ENCODE results near the gene BMP5.

Gene BMP5

GRCh38 chr6:55811074-55811473, 64.3 kb downstream of the BMP5 start:
- no peak for DNase-seq (ENCODE audit: low read depth)

DNA sequence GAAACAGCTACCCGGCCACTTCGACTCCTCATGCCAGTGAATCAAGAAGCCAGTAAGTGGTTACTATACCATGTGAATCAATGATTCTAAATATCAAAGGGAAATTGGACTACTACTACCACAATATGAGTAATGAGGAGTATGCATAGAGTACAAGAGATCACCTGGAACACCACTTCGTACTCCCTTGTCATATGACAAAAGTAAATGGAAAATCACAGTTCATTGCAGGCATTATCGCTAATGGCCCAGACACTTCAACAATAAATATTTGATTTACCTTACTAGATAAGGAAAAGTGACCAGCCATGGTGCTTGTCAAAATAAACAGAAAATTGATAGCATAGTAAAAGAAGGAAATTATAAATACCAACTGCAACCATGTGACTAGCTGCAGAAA, 73.1 kb downstream of the BMP5 start:
- no peak for DNase-seq (ENCODE audit: low read depth)

- no peak for DNase-seq (ENCODE audit: low read depth)
Measured at GRCh38 chr6:55798571-55798970, 76.8 kb downstream of the BMP5 start.

DNA sequence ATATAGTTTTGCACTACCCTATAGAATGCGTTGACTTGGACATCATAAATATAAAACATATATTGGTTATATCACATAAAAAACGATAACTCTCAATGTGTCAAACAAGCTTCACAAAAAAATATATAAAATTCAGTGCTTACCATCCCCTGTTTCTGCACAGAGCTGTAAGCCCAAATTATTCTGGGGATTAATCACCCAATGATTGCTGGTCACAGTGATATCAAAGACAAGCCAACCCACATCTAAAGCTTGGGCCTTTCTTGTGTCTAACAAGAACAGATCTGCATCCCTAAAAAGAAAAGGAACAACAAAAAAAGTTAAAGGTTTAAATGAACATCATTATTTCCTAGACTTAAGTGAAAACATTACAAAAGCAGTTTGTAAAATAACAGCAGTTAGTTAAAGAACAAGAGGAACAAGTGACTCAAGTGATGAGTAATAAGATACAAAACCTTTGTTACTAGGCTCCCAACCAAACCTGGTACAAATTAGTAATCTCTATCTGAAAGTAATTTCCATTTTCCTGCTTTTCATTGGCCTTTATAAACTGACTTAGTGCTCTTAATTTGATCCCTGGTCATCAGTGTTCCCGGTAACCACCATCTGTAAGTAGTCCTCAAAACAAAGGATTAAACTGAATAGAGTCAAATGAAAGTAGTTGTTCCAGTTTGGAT, 81.1 kb downstream of the BMP5 start:
- no peak for DNase-seq (ENCODE audit: low read depth)

- DNase-seq (ENCODE audit: low read depth), result no peak
Measured at GRCh38 chr6:55785273-55785672, 90.1 kb downstream of the BMP5 start.

DNA sequence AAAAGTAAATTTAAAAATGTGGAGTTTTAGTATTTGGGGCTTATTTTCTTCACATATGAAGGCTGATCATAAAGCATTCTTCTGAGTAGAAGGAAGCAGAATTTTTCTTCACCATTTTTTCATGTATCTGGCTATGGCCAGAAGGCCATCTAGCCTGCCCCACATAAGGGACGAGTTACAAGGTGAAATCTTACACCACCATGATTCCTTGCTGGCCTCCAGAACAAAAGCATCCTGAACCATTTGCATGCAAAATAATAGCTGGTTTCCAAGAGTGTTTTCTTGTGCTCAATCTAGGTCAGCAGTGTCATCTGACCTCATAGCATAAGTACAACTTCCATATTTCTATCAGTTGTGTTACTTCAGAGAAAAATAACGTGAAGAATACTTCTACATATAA, 93.1 kb downstream of the BMP5 start:
- DNase-seq (ENCODE audit: low read depth), result no peak

- no peak for DNase-seq (ENCODE audit: low read depth)
Measured at GRCh38 chr6:55778705-55779104, 96.7 kb downstream of the BMP5 start.

- no peak for DNase-seq (ENCODE audit: low read depth)
Measured at GRCh38 chr6:55777469-55777868, 97.9 kb downstream of the BMP5 start.

- no peak for DNase-seq (ENCODE audit: low read depth)
Measured at GRCh38 chr6:55776113-55776512, 99.3 kb downstream of the BMP5 start.

DNA sequence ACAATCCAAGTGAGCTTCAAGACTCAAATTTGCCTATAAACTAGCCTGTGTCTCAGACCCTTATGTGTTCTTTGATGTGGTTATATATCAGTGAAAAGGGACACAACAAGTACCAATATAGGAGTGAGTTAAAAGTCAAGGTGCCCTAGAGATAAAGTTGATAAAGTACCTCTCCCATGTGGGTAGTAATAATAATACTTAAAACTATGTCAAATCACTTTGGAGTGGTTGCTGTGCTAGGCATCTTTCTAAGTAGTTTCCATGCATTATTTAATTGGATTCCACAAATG, 100.4 kb downstream of the BMP5 start:
- DNase-seq (ENCODE audit: low read depth), result no peak

DNA sequence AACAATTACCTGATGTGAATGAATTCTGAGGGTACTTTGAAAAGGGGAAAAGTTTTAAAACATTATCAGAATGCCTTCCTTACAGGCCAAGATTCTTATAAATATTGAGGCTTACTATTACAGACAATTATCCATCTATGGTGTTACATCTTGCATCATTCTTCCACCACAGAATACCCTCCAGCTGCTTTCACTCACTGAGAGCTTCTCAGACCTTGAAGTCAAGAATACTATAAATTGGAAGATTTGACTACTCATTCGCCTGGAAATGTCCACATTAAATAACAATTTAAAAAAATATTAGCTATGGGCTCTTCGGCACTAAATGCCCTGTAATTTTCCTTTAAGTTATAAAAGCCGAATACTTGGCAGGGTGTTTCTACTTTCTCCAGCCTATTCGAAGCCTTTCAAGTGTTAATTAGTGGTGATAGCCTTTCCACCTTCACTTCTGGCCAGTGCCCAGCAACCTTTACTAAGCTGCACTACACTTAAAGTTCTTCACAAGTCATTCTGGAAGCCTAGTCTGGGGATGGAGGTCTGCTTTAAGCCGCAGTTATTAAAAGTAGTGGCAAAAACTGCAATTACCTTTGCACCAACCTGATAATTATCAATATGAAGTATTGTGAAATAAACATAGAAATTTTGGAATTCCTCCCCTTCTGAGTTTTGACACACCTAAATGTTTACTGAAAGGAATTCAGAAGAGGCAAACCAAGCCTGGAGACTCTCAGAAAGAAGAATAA, 100.9 kb downstream of the BMP5 start:
- no peak for DNase-seq (ENCODE audit: low read depth)

DNA sequence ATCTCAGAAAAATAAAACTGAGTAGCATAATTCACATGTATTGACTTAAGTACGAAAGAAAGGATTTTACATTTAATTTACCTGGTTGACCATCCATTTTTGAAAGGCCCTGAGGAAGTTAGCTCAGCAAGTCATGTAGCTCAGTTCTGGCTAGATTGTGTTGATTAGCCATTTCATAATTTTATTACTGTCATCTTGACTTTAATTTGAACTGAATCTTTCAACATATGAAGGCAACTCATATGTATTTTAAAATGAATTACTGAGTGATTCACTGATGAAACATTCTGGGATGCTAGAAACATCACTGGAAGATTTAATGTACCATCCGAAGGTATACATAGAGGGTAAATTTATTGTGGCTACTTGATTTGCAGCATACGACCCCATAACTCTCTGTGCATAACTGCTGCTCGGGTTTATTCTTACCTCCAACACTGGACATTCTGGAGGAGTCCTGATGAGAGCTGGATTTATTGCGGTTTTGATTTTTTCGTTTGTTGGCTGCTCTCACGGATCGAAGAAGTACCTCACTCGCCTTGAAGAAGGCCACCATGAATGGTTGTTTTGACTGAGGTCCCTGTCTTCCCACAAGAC, 101.7 kb downstream of the BMP5 start:
- DNase-seq (ENCODE audit: low read depth), result no peak

GRCh38 chr6:55772730-55773129, 102.7 kb downstream of the BMP5 start:
- DNase-seq (ENCODE audit: low read depth), result no peak

- no peak for DNase-seq (ENCODE audit: low read depth)
Measured at GRCh38 chr6:55759536-55759935, 115.9 kb downstream of the BMP5 start.

DNA sequence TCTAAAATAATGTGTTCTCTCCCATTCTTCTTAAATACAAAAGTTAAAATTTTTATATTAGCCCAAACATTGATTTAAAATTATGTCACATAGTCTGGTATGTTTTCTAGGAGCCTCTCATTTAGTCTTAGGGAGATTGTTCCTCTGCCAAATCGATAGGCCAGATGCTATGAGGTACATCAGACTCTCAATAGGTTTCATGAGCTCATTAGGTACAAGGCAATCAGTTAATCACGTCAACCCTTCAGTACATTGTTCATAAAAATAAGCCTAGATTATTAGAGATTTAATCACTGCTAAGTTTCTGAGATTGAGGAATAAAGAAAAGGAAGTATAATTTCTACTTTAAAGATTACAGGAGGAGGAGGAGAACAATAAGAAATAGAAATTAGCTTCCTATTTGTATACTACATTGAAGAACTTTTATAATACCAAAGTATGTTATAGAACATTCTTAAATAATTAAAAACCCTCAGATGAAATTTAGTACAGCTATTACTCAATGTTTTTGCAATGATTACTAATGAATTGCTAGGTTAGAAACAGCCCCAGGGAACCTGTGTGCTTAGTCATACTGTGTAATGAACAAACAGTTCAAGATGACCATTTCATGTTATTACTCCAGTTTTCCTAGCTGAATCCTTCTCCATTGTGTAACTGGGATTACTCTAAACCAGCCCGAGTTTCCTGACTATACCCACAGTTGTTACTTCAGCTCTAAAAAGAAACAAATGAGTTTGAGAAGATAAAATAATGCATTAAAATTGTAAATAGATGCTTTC, 117.0 kb downstream of the BMP5 start:
- DNase-seq (ENCODE audit: low read depth), result no peak

- no peak for DNase-seq (ENCODE audit: low read depth)
Measured at GRCh38 chr6:55756531-55757031, 118.8 kb downstream of the BMP5 start.

DNA sequence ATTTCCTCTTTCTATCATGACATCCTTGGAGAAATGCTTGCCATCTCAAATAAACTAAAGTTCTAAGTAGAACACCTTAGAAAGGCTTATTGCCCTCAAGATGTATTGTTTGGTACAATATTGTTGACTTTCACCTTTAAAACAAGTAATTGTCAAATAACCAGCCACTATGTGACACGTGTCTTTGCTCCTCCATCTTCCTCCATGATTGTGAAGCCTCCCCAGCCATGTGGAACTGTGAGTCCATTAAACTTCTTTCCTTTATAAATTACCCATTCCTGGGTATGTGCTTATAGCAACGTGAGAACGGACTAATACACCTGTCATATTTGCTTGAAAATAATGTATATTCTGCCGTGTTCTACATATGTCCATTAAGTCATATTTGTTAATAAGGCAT, 126.5 kb downstream of the BMP5 start:
- no peak for DNase-seq (ENCODE audit: low read depth)

DNA sequence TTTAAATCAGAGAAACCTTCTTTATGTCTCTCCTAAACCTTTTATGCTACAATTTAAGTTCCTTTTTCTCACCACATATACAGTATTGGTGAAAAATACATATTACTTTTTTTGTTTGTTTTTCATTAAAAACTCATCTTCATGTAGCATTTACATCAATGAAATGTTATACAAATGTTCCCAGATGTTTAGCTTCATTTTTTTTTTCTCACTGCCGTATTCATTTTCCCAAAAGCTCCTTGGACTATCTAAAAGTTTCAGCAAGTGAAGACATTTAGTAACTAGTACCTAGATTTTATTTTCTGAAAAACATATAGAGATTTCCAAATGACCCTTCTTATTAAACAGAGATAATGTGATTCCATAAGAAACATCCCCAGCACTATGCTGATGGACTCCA, 128.9 kb downstream of the BMP5 start:
- no peak for DNase-seq (ENCODE audit: low read depth)

GRCh38 chr6:55734256-55734655, 141.1 kb downstream of the BMP5 start:
- DNase-seq (ENCODE audit: low read depth), result no peak

DNA sequence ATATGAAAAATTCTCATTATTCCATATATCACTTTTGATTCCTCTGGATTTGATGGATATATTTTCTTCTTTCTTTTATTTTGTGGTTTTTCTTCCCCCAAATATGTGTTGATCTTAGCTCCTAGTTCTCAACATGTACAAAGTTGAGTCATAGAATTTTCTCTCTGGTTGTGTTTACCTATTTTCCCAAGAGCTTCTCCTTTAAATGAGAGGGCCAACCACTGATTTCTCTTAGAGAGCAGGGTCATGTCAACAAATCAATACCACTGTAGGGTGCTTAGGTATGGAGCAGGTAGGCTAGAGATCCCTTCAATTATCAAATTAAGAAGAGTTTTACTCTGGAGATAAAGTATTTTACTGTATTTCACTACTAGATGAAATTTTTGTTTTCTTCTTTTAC, 145.7 kb downstream of the BMP5 start:
- DNase-seq (ENCODE audit: low read depth), result no peak

DNA sequence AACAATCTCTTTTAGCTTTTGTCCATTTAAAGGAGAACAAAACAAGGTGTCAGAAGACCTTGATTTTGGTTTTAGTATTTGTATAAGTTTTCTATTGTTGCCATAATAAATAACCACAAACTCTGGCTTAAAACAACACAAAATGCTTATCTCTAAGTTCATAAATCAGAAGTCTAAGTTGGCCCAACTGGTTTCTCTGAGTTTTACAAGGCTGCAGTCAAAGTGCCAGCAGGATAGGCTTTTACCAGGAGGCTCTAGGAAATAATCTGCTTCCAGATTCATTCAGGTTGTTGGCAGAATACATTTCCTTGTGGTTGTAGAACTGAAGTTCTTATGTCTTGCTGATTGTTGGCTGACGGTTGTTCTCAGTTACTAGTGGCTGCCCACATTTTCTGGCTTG, 149.2 kb downstream of the BMP5 start:
- no peak for DNase-seq (ENCODE audit: low read depth)

DNA sequence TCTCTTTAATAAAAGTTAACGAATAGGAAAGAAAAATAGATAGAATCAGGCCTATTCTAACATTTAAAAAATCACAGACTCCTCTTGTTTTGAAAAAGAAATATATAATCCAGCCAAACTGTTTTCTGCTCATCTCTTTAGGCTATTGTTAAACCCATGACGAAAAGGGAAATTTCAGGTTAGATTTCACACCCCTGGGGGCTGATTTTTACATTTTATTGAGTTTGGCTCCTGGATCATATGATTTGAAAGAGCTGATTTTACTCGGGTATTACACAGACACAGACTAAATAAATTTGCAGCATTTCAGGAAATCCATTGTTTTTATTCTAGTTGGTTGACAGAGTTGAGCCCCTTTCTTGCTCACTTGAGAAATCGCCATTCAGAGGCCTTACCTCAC, 160.6 kb downstream of the BMP5 start:
- DNase-seq (ENCODE audit: low read depth), result no peak

DNA sequence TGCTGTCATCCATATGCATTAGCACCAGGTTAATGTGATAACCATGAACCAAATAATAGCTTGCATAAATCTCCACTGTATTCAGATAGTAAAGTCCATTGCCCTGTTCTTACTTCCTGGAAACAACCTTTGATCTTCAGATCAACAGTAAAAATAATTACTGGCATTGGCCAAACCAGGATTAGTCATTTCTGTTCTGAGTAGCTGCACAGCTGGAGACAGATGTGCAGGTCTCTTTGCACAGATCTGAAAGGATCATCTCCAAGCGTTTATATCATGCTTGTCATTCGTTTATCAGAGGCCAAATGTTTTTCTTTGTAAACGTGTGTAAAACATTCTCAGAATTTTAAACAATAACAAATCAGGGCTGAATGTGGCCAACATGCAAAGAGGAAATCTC, 162.0 kb downstream of the BMP5 start:
- no peak for DNase-seq (ENCODE audit: low read depth)

Measured in activated T-helper 9 cell treated with anti-CD3 and anti-CD28 coated beads, Interleukin-2, amount 50 U/mL, for 16 hours (primary cell).